Uterus (tissue), 4 donors: ENCODE measurements around the gene PAPSS2. TPM values are rescaled to one million over a fixed set of nuclear protein-coding genes. Genes with fewer than 3 reads are reported as not detected.

Source experiments
- DNase-seq, 2 donors: peaks; one replicate each; pipeline ENCODE4 v3.0.0-alpha.2; 2019 to 2020
- H3K27ac ChIP-seq, 2 donors: fragments of 200-600 bp; sonication (generic); 1 replicate in 1 of 2; 2 replicates in 1 of 2; pipeline ENCODE4 v1.5.1; 2016 to 2018
- H3K27me3 ChIP-seq, 2 donors: fragments of 200-600 bp; sonication (generic); one replicate each; pipeline ENCODE4 v1.5.1; 2018 to 2019; ENCODE audit warnings: control low read depth in 1 of 2
- H3K36me3 ChIP-seq, 2 donors: fragments of 200-600 bp; sonication (generic); one replicate each; pipeline ENCODE4 v1.5.1; 2019; ENCODE audit warnings: control low read depth in 1 of 2
- H3K4me1 ChIP-seq, 2 donors: fragments of 200-600 bp; sonication (generic); one replicate each; pipeline ENCODE4 v1.5.1; 2018 to 2019; ENCODE audit warnings: control low read depth in 1 of 2
- H3K4me3 ChIP-seq, 2 donors: fragments of 200-600 bp; sonication (generic); 1 replicate in 1 of 2; 2 replicates in 1 of 2; pipeline ENCODE4 v1.5.1; 2018 to 2019; ENCODE audit warnings: mild to moderate bottlenecking in 1 of 2
- H3K9me3 ChIP-seq, 2 donors: fragments of 200-600 bp; sonication (generic); one replicate each; pipeline ENCODE4 v1.5.1; 2019; ENCODE audit warnings: control low read depth in 1 of 2
- CTCF ChIP-seq, 4 experiments: fragments of 200-600 bp in 2 of 4; fragments of 450-650 bp in 2 of 4; sonication (generic) in 2 of 4; IDR thresholded peaks; one replicate each; pipeline ENCODE4 v1.5.1; 2016 to 2019; ENCODE audit warnings: antibody characterized with exemption in 4 of 4, mild to moderate bottlenecking in 2 of 4, moderate library complexity in 1 of 4
- POLR2A ChIP-seq, 2 donors: fragments of 450-650 bp; IDR thresholded peaks; one replicate each; pipeline ENCODE4 v1.6.1; 2016; ENCODE audit warnings: antibody characterized with exemption in 2 of 2, mild to moderate bottlenecking in 1 of 2, moderate library complexity in 1 of 2
- intact Hi-C: fragments of 100-400 bp; cut with DNase I; formaldehyde crosslinking; loops from one replicate; pipeline ENCODE4 v1.15.1; 2023; ENCODE audit warnings: low total_unique reads
- total RNA-seq, 4 donors: library from RNA; depleted of rRNA in 3 of 4; stranded (reverse); fragments of >200 nt in 3 of 4; gene quantifications; one replicate each; pipeline versions ENCODE4 v1.1.0 to v1.2.4, GENCODE V29; 2014 to 2023
- donor health status: DM: yes; HTN: yes; CAD: no.

The PAPSS2 gene
- total RNA-seq, 4 donors from 2014 or later: 16.2 to 30.2 (median 22.9) TPM

- no peaks in the 10 kb centered on the region for H3K27me3 ChIP-seq
- intact Hi-C loops: no loop called here
- no peak overlapping the region for H3K4me3 ChIP-seq
- no peaks in the 10 kb centered on the region for H3K9me3 ChIP-seq
- TF ChIP-seq CTCF (IDR thresholded peaks at IDR 0.05): no peak
- no peak overlapping the region for H3K27ac ChIP-seq
- H3K36me3 ChIP-seq: no peaks in the 10 kb centered on the region
- no peaks in the 10 kb centered on the region for H3K4me1 ChIP-seq
- no peak for DNase-seq
These were observed 2.4 kb downstream of the PAPSS2 start for GRCh38 chr10:87661861-87662785.

- intact Hi-C loops: no loop called here
- H3K36me3 ChIP-seq: no peaks in the 10 kb centered on the region
- no peaks in the 10 kb centered on the region for H3K27me3 ChIP-seq
- DNase-seq: no peak
- no peak overlapping the region for H3K27ac ChIP-seq
- no peaks in the 10 kb centered on the region for H3K4me1 ChIP-seq
- no peaks in the 10 kb centered on the region for H3K9me3 ChIP-seq
- no peak overlapping the region for H3K4me3 ChIP-seq
- TF ChIP-seq POLR2A (IDR thresholded peaks at IDR 0.05) (no peak), CTCF (IDR thresholded peaks at IDR 0.05) (no peak)
These were observed 4.6 kb downstream of the PAPSS2 start for GRCh38 chr10:87664276-87664701.

DNA sequence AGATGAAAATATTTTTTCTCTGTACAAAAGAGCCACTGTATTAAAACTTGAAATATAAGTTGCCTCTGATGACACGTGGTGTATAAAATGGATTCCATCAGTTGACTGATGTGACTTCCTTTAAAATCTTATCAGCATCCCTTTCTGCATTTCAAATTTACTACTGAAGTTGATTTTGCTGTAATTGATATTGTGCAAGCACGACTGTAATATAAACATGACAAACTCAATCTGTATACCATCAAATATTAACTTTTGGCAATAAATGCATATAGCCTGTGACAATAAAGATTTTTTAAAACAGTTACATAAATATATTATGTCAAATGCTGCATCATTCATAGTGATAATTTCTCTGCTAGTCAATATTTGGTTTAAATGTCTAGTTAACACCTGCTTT is 7.8 kb downstream of the PAPSS2 start:
- no peak overlapping the region for H3K4me3 ChIP-seq
- no peaks in the 10 kb centered on the region for H3K36me3 ChIP-seq
- no peaks in the 10 kb centered on the region for H3K4me1 ChIP-seq
- intact Hi-C loops: no loop called here
- no peak for DNase-seq
- no peaks in the 10 kb centered on the region for H3K27me3 ChIP-seq
- no peak for TF ChIP-seq CTCF (IDR thresholded peaks at IDR 0.05)
- H3K9me3 ChIP-seq: no peaks in the 10 kb centered on the region
- no peak overlapping the region for H3K27ac ChIP-seq

- H3K27me3 ChIP-seq: no peaks in the 10 kb centered on the region
- intact Hi-C loops: no loop called here
- H3K36me3 ChIP-seq: no peaks in the 10 kb centered on the region
- no peak overlapping the region for H3K4me3 ChIP-seq
- DNase-seq: no peak
- no peaks in the 10 kb centered on the region for H3K4me1 ChIP-seq
- TF ChIP-seq CTCF (IDR thresholded peaks at IDR 0.05) (no peak), POLR2A (IDR thresholded peaks at IDR 0.05) (no peak)
- H3K27ac ChIP-seq: no peak overlapping the region
- no peaks in the 10 kb centered on the region for H3K9me3 ChIP-seq
These were observed 8.8 kb downstream of the PAPSS2 start for GRCh38 chr10:87668324-87669074.

GRCh38 chr10:87669752-87670151 is 10.1 kb downstream of the PAPSS2 start:
- no peak overlapping the region for H3K27ac ChIP-seq
- DNase-seq: no peak
- H3K4me1 ChIP-seq: no peaks in the 10 kb centered on the region
- no peak for TF ChIP-seq POLR2A (IDR thresholded peaks at IDR 0.05)
- intact Hi-C loops: no loop called here
- no peaks in the 10 kb centered on the region for H3K9me3 ChIP-seq
- no peak overlapping the region for H3K4me3 ChIP-seq
- no peaks in the 10 kb centered on the region for H3K36me3 ChIP-seq
- H3K27me3 ChIP-seq: no peaks in the 10 kb centered on the region
